NK-92 (cell line): ENCODE measurements around the gene RIMS1.

ENCODE experiments used
- DNase-seq: peaks from one replicate; lab custom pipeline; 2025; ENCODE audit not compliant: unreplicated experiment; lab: John Stamatoyannopoulos, UW

The RIMS1 gene

DNA sequence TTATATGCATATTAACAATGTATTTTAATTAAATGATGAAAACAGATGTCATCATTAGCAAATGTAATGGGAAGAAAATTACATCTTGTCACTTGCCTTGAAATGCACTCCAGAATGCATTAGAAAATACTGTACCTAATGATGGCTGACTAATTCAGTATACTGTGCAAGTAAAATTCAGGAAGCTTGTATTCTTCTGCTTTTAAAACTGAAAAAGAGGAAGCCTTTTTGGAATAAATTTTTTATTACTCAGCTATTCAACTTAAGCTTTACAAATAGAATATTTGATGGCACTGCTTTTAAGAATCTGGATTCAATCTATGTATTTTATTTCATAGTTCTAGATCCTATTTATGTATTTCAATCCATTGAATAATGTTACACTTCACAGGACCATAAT lies 195.5 kb downstream of the RIMS1 start:
- no peak for DNase-seq

DNA sequence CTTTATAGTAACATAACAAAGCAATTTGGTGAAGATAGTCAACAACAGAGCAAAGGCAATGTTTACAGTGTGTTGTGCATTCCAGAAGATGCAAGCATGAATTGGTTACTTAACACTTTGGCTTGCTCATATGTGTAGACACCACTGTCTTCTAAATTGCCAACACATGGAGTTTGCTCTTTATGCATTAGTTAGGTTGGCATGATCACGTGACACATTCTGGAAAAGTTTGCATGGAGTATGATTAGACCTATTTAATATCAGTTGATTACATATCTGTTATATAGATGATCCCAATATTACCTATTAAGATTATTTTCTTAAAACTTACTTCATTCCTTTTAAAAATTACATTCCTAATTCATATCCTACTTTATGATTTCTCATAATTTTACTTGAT lies 197.6 kb downstream of the RIMS1 start:
- DNase-seq = no peak

- DNase-seq = no peak
Measured at GRCh38 chr6:72084992-72085569, 198.7 kb downstream of the RIMS1 start.

DNA sequence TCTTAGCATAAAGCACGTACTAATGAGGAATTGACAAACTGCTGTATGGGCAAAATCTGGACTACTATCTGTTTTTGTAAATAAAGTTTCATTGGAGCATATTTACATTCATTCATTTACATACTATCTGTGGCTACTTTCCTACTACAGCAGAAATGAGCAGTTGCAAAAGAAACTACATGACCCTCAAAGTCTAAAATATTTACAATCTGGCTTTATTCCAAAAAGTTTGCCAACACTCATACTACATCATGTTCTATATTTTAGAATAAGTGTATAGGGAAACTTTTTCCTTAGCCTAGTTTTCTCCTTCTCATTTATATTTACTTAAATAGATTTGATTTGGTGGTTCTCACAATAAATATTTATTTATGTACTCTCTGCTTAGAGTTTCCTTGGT lies 208.2 kb downstream of the RIMS1 start:
- DNase-seq = no peak

DNA sequence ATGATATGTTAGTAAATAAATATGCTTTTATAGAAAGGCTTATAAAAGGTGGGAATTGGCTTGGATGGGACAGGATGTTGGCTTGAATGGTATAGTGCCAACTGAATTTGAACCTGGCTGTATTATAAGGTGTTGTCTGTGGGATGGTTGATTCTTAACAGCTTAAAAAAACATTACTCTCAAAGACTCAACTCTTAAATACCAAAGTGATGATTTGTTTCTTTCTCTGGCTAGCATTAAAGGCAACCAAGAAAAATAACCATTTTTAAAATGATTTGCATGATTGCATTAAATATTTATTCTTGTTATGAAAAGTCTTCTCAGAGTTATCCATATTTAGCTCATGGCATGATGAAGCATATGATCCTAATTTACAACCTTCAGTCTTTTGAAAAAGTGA lies 216.2 kb downstream of the RIMS1 start:
- no peak for DNase-seq

- DNase-seq = no peak
Measured at GRCh38 chr6:72111611-72112010, 225.3 kb downstream of the RIMS1 start.

GRCh38 chr6:72130327-72130726 lies 244.0 kb downstream of the RIMS1 start:
- DNase-seq = no peak

DNA sequence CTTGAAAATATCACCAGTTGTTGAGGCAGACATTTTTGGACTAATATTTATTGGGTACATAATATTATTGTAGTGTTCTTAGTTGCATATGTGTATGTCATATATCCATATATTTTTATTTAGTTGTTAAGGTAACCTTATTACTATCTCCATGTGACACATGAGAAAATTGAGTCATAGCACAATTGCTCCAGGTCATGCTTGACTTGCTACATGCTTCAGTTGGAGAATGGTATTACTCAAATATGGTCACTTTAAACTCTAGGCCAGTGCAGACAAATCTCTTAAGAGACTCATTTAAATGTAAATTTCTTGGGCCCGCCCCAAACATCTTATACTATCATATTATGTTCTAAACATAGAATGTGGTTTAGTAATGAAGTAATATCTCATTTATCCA lies 246.1 kb downstream of the RIMS1 start:
- no peak for DNase-seq

DNA sequence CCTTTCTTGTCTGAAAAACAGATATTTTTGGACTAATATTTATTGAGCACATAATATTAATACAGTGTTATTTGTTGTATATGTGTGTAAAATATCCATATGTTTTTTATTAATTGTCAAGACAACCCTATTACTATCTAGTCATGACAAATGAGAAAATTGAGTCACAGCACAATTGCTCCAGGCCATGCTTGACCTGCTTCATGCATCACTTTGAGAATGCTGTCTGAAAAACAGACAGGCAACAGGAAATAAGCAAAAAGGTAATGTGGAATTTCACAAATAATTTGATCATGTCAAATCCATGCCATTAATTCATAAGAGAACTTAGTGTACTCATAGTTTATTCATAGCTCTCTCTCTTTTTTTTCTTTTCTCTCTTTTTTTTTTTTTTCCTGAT lies 246.5 kb downstream of the RIMS1 start:
- DNase-seq = no peak

DNA sequence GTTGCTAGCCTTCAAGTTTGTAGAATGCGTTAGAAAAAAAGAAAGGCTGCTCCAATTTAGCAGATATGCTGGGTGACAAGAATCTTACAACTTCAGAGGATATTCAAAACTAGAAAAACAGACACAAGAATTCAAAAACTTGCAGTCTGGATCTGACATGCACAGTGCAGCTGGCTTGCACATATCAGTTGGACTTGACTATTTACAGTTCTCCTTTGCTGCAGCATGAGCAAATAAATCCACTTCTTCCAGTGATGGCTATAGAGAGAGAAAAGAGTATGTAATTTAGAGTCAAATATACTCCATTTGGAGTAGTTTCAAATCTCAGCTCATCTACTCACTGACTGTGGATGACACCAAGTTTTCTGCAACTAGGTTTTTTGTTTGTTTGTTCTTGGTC lies 247.0 kb downstream of the RIMS1 start:
- no peak for DNase-seq

- no peak for DNase-seq
Measured at GRCh38 chr6:72140795-72141194, 254.4 kb downstream of the RIMS1 start.

DNA sequence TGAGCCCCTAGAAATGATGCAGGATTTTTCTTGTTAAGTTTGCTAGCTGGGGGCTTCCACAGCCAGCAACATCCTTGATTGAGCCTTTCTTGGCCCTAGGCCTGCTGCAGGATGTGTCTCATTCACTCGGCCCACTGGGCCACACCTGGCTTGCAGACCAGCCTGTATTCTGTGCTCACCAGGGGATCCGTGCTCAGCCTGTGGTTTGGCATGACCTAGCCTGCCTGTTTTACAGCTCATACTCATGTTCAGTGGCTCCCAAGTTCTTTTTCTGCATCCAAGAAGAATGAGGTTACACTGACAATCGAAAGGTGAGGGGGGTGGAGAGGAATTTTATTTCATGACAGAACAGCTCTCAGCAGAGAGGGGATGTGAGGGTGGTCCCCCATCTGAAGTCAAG lies 263.4 kb downstream of the RIMS1 start:
- DNase-seq = no peak

- DNase-seq = no peak
Measured at GRCh38 chr6:72151742-72152141, 265.4 kb downstream of the RIMS1 start.

- DNase-seq = no peak
Measured at GRCh38 chr6:72175916-72176315, 289.6 kb downstream of the RIMS1 start.

DNA sequence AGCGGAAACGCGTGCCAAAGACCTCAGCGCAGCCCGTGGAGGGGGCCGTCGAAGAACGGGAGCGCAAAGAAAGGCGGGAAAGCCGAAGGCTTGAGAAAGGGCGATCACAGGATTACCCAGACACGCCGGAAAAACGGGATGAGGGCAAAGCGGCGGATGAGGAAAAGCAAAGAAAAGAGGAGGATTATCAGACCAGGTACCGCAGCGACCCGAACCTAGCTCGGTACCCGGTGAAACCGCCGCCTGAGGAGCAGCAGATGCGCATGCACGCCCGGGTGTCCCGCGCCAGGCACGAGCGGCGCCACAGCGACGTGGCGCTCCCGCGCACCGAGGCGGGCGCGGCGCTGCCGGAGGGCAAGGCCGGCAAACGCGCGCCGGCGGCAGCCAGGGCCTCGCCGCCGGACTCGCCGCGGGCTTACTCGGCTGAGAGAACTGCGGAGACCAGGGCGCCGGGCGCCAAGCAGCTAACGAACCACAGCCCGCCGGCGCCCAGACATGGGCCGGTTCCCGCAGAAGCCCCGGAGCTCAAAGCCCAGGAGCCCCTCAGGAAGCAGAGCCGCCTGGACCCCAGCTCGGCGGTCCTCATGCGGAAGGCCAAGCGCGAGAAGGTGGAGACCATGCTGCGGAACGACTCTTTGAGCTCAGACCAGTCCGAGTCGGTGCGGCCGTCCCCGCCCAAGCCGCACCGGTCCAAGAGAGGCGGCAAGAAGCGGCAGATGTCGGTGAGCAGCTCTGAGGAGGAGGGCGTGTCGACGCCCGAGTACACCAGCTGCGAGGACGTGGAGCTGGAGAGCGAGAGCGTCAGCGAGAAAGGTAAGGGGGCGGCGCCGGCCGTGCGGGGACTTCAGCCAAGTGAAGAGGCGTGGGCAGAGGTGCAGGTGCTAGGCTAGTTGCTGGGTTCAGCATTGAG lies 296.2 kb downstream of the RIMS1 start:
- DNase-seq = no peak

DNA sequence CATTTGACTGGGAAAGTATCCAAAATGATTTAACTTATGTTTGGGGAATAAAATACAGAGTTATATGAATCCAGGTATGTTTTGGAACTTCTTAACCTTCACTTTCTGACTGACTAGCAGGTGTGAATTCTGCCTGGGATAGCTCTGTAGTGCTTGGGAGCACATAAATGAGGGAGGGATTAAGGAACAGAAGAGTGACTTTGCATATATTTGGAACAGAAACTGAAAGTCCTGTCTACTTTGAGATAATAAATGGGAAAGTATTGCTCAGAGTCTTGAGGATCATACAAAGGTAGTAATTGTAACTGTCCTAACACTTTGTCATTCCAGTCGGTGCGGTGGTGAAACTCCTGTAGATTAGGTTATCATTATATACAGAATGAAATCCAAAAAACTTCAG lies 317.6 kb downstream of the RIMS1 start:
- no peak for DNase-seq

GRCh38 chr6:72205500-72205899 lies 319.1 kb downstream of the RIMS1 start:
- no peak for DNase-seq

- DNase-seq = no peak
Measured at GRCh38 chr6:72206606-72207005, 320.3 kb downstream of the RIMS1 start.

GRCh38 chr6:72212686-72213085 lies 326.3 kb downstream of the RIMS1 start:
- no peak for DNase-seq

- no peak for DNase-seq
Measured at GRCh38 chr6:72213654-72214053, 327.3 kb downstream of the RIMS1 start.

DNA sequence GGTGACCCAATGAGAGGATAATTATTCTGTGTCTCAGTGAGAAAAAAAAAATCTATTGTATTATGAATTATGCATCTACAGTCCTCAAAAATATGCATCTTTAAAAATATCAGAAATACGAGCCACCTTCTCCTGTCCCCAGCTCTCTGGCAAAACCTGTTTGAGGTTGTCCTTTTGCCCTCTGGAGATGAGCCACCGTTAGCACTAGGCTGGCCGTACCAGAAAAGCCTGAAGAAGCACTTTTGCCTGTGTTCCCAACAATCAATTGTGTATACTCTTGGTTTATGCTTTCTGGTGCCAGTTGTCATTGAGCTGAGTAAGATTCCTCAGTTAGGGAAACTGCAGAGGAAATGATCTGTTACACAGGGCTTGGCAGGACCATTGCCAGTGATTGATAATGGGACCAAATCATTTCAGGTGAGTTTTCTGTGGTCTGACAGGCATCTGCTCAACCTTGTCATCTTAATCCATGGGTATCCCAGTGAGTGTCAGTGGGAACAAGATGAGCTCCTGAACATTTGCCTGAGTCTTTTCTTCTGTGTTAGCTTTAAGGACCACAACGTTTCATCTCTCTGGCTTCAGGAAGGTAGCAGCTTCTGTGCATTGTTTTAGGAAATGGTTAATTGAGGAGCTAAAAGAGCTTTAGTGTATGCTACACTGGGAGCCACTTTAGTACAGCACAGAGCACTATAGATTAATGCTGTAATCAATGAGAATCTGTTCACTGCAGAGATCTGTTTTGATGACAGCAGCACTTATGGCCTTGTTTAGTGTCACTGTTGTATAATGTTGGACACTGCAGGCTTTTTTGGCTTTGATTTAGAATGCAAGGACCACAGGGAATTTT lies 330.1 kb downstream of the RIMS1 start:
- no peak for DNase-seq

- no peak for DNase-seq
Measured at GRCh38 chr6:72217626-72218025, 331.3 kb downstream of the RIMS1 start.
